GM12892 (cell line): Measurements from ENCODE around the gene ZBTB16.

Source experiments
- POLR2A ChIP-seq: IDR thresholded peaks from 2 replicates; pipeline ENCODE4 v1.6.1; 2011; ENCODE audit warnings: low read depth, low read length, control low read depth
- POLR2AphosphoS5 ChIP-seq: IDR thresholded peaks from 2 replicates; pipeline ENCODE4 v1.6.1; 2011; ENCODE audit warnings: low read depth, low read length, control low read depth

GRCh38 chr11:114193730-114194679 lies 134.5 kb downstream of the ZBTB16 start:
- TF ChIP-seq POLR2A (no peak), POLR2AphosphoS5 (no peak)
